IMR-90 (cell line): ENCODE data around the gene RBP5. TPM values are rescaled to one million over a fixed set of nuclear protein-coding genes. Genes with fewer than 3 reads are reported as not detected.

ENCODE experiments used
- ATAC-seq: fragments of 200-7000 bp; cut with Tn5 transposase; 2 replicates; pipeline ENCODE4 v1.9.1; 2020; ENCODE audit warnings: low read depth, mild to moderate bottlenecking, moderate library complexity
- BruUV-seq: library from RNA; stranded (reverse); fragments of 400-500 nt; replicated peaks from 2 replicates; lab custom pipeline; 2021; lab: Mats Ljungman, UMichigan
- CTCF ChIA-PET: fragments of 300-600 bp; formaldehyde crosslinking; extraction: SDS; loops from one replicate; lab custom pipeline; 2021; ENCODE audit warnings: antibody characterized with exemption; lab: Yijun Ruan, JAX
- POLR2A ChIA-PET: fragments of 300-600 bp; sonication (Branson Sonifier 250); formaldehyde crosslinking; loops from one replicate; lab custom pipeline; 2022; ENCODE audit warnings: antibody characterized with exemption; ENCODE audit not compliant: unreplicated experiment; lab: Charles Lee
- DNase-seq: peaks from one replicate; pipeline ENCODE4 v3.0.0; 2013
- H2AFZ ChIP-seq: replicated peaks from 2 replicates; pipeline ENCODE3; 2013; ENCODE audit warnings: low read length, mild to moderate bottlenecking; ENCODE audit not compliant: poor library complexity
- H2AK5ac ChIP-seq: 2 replicates; pipeline ENCODE4 v1.6.1; 2013; ENCODE audit warnings: low read depth, low read length, inconsistent platforms
- H2AK9ac ChIP-seq: replicated peaks from 2 replicates; pipeline ENCODE3; 2013; ENCODE audit warnings: mild to moderate bottlenecking, low read depth, low read length, moderate library complexity; ENCODE audit not compliant: poor library complexity
- H2BK120ac ChIP-seq: 2 replicates; pipeline ENCODE4 v1.6.1; 2013; ENCODE audit warnings: low read depth, low read length, inconsistent platforms
- H2BK15ac ChIP-seq: 3 replicates; pipeline ENCODE4 v1.6.1; 2013; ENCODE audit warnings: low read depth, low read length, inconsistent platforms
- H2BK20ac ChIP-seq: 2 replicates; pipeline ENCODE4 v1.6.1; 2013; ENCODE audit warnings: low read depth, mild to moderate bottlenecking, inconsistent platforms, low read length, moderate library complexity
- H2BK5ac ChIP-seq: 2 replicates; pipeline ENCODE4 v1.6.1; 2013; ENCODE audit warnings: mild to moderate bottlenecking, low read depth, low read length, inconsistent platforms; ENCODE audit not compliant: poor library complexity, severe bottlenecking
- H3K14ac ChIP-seq: replicated peaks from 2 replicates; pipeline ENCODE4 v1.6.1; 2013; ENCODE audit warnings: low read depth, low read length, inconsistent platforms
- H3K18ac ChIP-seq: 2 replicates; pipeline ENCODE4 v1.6.1; 2013; ENCODE audit warnings: low read depth, low read length, control low read depth
- H3K23ac ChIP-seq: 2 replicates; pipeline ENCODE4 v1.6.1; 2013; ENCODE audit warnings: low read depth, low read length, inconsistent platforms
- H3K27ac ChIP-seq: 2 replicates; pipeline ENCODE4 v1.5.1; 2013; ENCODE audit warnings: mild to moderate bottlenecking, control low read depth, low read length; ENCODE audit not compliant: insufficient read depth
- H3K27me3 ChIP-seq: 2 replicates; pipeline ENCODE4 v1.6.1; 2013; ENCODE audit warnings: low read length; ENCODE audit not compliant: control insufficient read depth, insufficient read depth
- H3K36me3 ChIP-seq: 2 replicates; pipeline ENCODE4 v1.6.1; 2013; ENCODE audit warnings: low read length, mixed read lengths; ENCODE audit not compliant: control insufficient read depth, insufficient read depth
- H3K4ac ChIP-seq: 2 replicates; pipeline ENCODE4 v1.6.1; 2013; ENCODE audit warnings: low read depth, low read length, inconsistent platforms
- H3K4me1 ChIP-seq: 2 replicates; pipeline ENCODE4 v1.6.1; 2013; ENCODE audit warnings: low read length, mixed read lengths; ENCODE audit not compliant: control insufficient read depth, insufficient read depth
- H3K4me2 ChIP-seq: 2 replicates; pipeline ENCODE4 v1.6.1; 2013; ENCODE audit warnings: low read depth, mild to moderate bottlenecking, control low read depth, low read length, moderate library complexity
- H3K4me3 ChIP-seq: 2 replicates; pipeline ENCODE4 v1.5.1; 2013; ENCODE audit warnings: low read depth, mild to moderate bottlenecking, control low read depth, low read length, moderate library complexity; ENCODE audit not compliant: insufficient read depth
- H3K56ac ChIP-seq: 2 replicates; pipeline ENCODE4 v1.6.1; 2013; ENCODE audit warnings: low read length, inconsistent platforms; ENCODE audit not compliant: insufficient read depth; ENCODE audit errors: extremely low read depth
- H3K79me1 ChIP-seq, 2 experiments: 2 replicates each; pipeline ENCODE4 v1.6.1; 2013; ENCODE audit warnings: low read length in 2 of 2, inconsistent platforms in 1 of 2, low read depth in 1 of 2
- H3K9ac ChIP-seq: 2 replicates; pipeline ENCODE4 v1.6.1; 2013; ENCODE audit warnings: low read depth, low read length, control low read depth
- H3K9me1 ChIP-seq: 2 replicates; pipeline ENCODE4 v1.6.1; 2013; ENCODE audit warnings: low read length, inconsistent platforms; ENCODE audit not compliant: insufficient read depth
- H3K9me3 ChIP-seq: 2 replicates; pipeline ENCODE4 v1.6.1; 2013; ENCODE audit warnings: low read length; ENCODE audit not compliant: control insufficient read depth, insufficient read depth
- H4K20me1 ChIP-seq: 2 replicates; pipeline ENCODE4 v1.6.1; 2013; ENCODE audit warnings: low read length, inconsistent platforms; ENCODE audit not compliant: insufficient read depth
- H4K5ac ChIP-seq: 2 replicates; pipeline ENCODE4 v1.6.1; 2013; ENCODE audit warnings: mild to moderate bottlenecking, low read depth, low read length, control low read depth
- H4K8ac ChIP-seq, 2 experiments: 2 replicates each; pipeline ENCODE4 v1.6.1; 2013; ENCODE audit warnings: low read depth in 2 of 2, low read length in 2 of 2, control low read depth in 1 of 2, inconsistent platforms in 1 of 2
- H4K91ac ChIP-seq: 2 replicates; pipeline ENCODE4 v1.6.1; 2013; ENCODE audit warnings: low read depth, low read length, inconsistent platforms; ENCODE audit not compliant: insufficient read depth
- CEBPB ChIP-seq: IDR thresholded peaks from 2 replicates; pipeline ENCODE4 v1.6.1; 2012; ENCODE audit warnings: low read depth, low read length, improper control_type of control experiment
- FOS ChIP-seq: fragments of 150-350 bp; IDR thresholded peaks from 2 replicates; pipeline ENCODE4 v1.6.1; 2016; ENCODE audit warnings: low read depth, low read length
- WGBS, 2 experiments: methylation state at CpG; one replicate each; pipeline versions ENCODE4 v1.1.5 to v1.1.7; 2013; ENCODE audit warnings: missing lambda C conversion rate in 2 of 2; ENCODE audit not compliant: insufficient read length in 1 of 2; ENCODE audit errors: extremely low coverage in 2 of 2; 5-methylcytosine and 5-hydroxymethylcytosine counted together
- dilution Hi-C: fragments of 300-500 bp; cut with HindIII; formaldehyde crosslinking; loops from one replicate; pipeline ENCODE4 v1.14.3; 2018; ENCODE audit warnings: low sequenced_read_pairs; ENCODE audit not compliant: unreplicated experiment
- in situ Hi-C: fragments of 300-500 bp; cut with MboI; formaldehyde crosslinking; loops from 3 replicates; pipeline ENCODE4 v1.14.3; 2019; ENCODE audit warnings: low sequenced_read_pairs, inconsistent platforms, mixed read lengths
- intact Hi-C: fragments of 100-400 bp; cut with micrococcal nuclease; formaldehyde crosslinking; loops from 2 replicates; pipeline ENCODE4 v1.10.0; 2022
- polyA plus RNA-seq, 3 experiments: library from polyadenylated mRNA; depleted of rRNA; stranded (reverse); fragments of >200 nt; gene quantifications; 2 replicates each; pipeline ENCODE4 v1.2.3, GENCODE V29; 2012; ENCODE audit warnings: low replicate concordance in 1 of 3
- total RNA-seq: library from RNA; depleted of rRNA; stranded (reverse); fragments of >200 nt; gene quantifications from 2 replicates; pipeline ENCODE4 v1.2.3, GENCODE V29; 2012

The RBP5 gene
- total and polyA plus RNA-seq, 2 of the 4 experiments (the other 2 are of a cell fraction): 0.15 TPM; not detected in 1

GRCh38 chr12:7176595-7176994, 47.9 kb upstream of the RBP5 start:
- Histone ChIP-seq H2BK20ac (no peak overlapping the region), H4K91ac (no peak overlapping the region), H3K79me1 (no peaks in the 10 kb centered on the region), H3K4ac (no peak overlapping the region), H3K4me3 (no peak overlapping the region), H3K4me2 (no peak overlapping the region), H3K18ac (no peak overlapping the region), H3K27ac (no peak overlapping the region), H2BK5ac (no peak overlapping the region), H2BK120ac (no peak overlapping the region), H3K23ac (no peak overlapping the region), H3K14ac (no peak overlapping the region), H2BK15ac (no peak overlapping the region), H4K20me1 (no peaks in the 10 kb centered on the region), H2AK5ac (no peak overlapping the region), H2AK9ac (no peak overlapping the region), H3K9me3 (peaks cover 3% of the 10 kb centered on the region; the same call in 1 of the 2 replicates), H3K9ac (no peak overlapping the region), H2AFZ (no peak overlapping the region), H3K36me3 (no peaks in the 10 kb centered on the region), H3K27me3 (peaks cover 3% of the 10 kb centered on the region), H3K4me1 (peaks cover 2% of the 10 kb centered on the region; the same call in 1 of the 2 replicates), H4K8ac (no peak overlapping the region), H3K9me1 (no peaks in the 10 kb centered on the region), H3K56ac (no peak overlapping the region), H4K5ac (no peak overlapping the region)
- dilution Hi-C loops (no loop called here), in situ Hi-C loops (no loop called here), intact Hi-C loops (no loop called here)
- no TSS peak for BruUV-seq
- ATAC-seq (no peak), DNase-seq (no peak)
- ChIA-PET POLR2A (interaction anchor here (1.0 kb wide), 1 partner anchor 12 kb away, joined by 5 read pairs; no protein-coding TSS in a partner anchor), CTCF (no interaction called here)
- WGBS, 2 experiments: no CpG with 5 or more reads among the region's 2 CpGs
- TF ChIP-seq CEBPB: 0 out of 2 replicates have a peak, but pooled peaks have one; percentile 39
- TF ChIP-seq FOS: no peak
